A549 (cell line): ENCODE measurements around the gene PHKB. TPM values are rescaled to one million over a fixed set of nuclear protein-coding genes. Genes with fewer than 3 reads are reported as not detected.

Experiments
- ATAC-seq, 2 experiments: fragments of 200-7000 bp in 1 of 2; fragments of >200 bp in 1 of 2; cut with Nextera tagmentation in 1 of 2; cut with Tn5 transposase in 1 of 2; 3 replicates each; pipeline versions ENCODE4 v1.8.0 to v1.9.1; 2018 to 2020; ENCODE audit warnings: mild to moderate bottlenecking in 1 of 2, moderate library complexity in 1 of 2
- CTCF ChIA-PET: fragments of 300-600 bp; sonication (Branson Sonifier 250); formaldehyde crosslinking; extraction: SDS; loops from one replicate; lab custom pipeline; 2021; ENCODE audit warnings: antibody characterized with exemption, inconsistent platforms; lab: Yijun Ruan, JAX
- POLR2A ChIA-PET: fragments of 350-600 bp; formaldehyde crosslinking; extraction: SDS; loops from one replicate; lab custom pipeline; 2021; ENCODE audit warnings: antibody characterized with exemption, inconsistent platforms; lab: Yijun Ruan, JAX
- DNase-seq, 2 experiments: peaks; one replicate each; pipeline versions ENCODE4 v3.0.0 to v3.0.0-alpha.2; 2011 to 2016; ENCODE audit warnings: low read depth in 1 of 2, low spot score in 1 of 2
- FAIRE-seq: peaks from 2 replicates; lab custom pipeline; 2011; peaks lifted over from hg19 to GRCh38; lab: Jason Lieb, UNC
- H3K27ac ChIP-seq, 2 experiments: fragments of >200 bp; sonication (Bioruptor Twin); formaldehyde crosslinking; 3 replicates each; pipeline ENCODE4 v1.5.1; 2016 to 2017
- H3K4me1 ChIP-seq: fragments of >200 bp; sonication (Bioruptor Twin); formaldehyde crosslinking; 3 replicates; pipeline ENCODE4 v1.6.1; 2016
- H3K4me2 ChIP-seq: fragments of >200 bp; sonication (Bioruptor Twin); formaldehyde crosslinking; 3 replicates; pipeline ENCODE4 v1.6.1; 2016
- H3K4me3 ChIP-seq: fragments of >200 bp; sonication (Bioruptor Twin); formaldehyde crosslinking; 3 replicates; pipeline ENCODE4 v1.5.1; 2016
- H3K9me3 ChIP-seq: fragments of >200 bp; sonication (Bioruptor Twin); formaldehyde crosslinking; 3 replicates; pipeline ENCODE4 v1.6.1; 2016
- CBX8 ChIP-seq: fragments of 200-600 bp; sonication (generic); IDR thresholded peaks from 2 replicates; pipeline ENCODE4 v1.6.1; 2016
- CHD4 ChIP-seq: fragments of 200-600 bp; sonication (generic); IDR thresholded peaks from 2 replicates; pipeline ENCODE4 v1.6.1; 2016; ENCODE audit warnings: antibody characterized with exemption, mild to moderate bottlenecking, borderline replicate concordance
- EHMT2 ChIP-seq: fragments of 200-600 bp; sonication (generic); IDR thresholded peaks from 2 replicates; pipeline ENCODE4 v1.6.1; 2016; ENCODE audit warnings: antibody characterized with exemption, low read depth, mild to moderate bottlenecking, moderate library complexity
- ESRRA ChIP-seq: fragments of 150-350 bp; IDR thresholded peaks from 2 replicates; pipeline ENCODE4 v1.6.1; 2014; ENCODE audit warnings: mild to moderate bottlenecking, low read length, borderline replicate concordance
- FOSB ChIP-seq: fragments of 250-450 bp; sonication (Bioruptor Pico); IDR thresholded peaks from 2 replicates; pipeline ENCODE4 v1.5.0; 2020; ENCODE audit warnings: mild to moderate bottlenecking, moderate library complexity
- FOSL2 ChIP-seq, 2 experiments: fragments of 450-650 bp in 1 of 2; fragments of >200 bp in 1 of 2; sonication (Bioruptor Twin) in 1 of 2; formaldehyde crosslinking; IDR thresholded peaks; 2 replicates each; pipeline versions ENCODE4 v1.5.0 to v1.6.1; 2016 to 2020; ENCODE audit warnings: mild to moderate bottlenecking in 1 of 2, moderate library complexity in 1 of 2
- GATA3 ChIP-seq: IDR thresholded peaks from 2 replicates; pipeline ENCODE4 v1.6.1; 2012; ENCODE audit warnings: borderline replicate concordance
- HEYL ChIP-seq: fragments of 250-450 bp; sonication (Bioruptor Pico); IDR thresholded peaks from 2 replicates; pipeline ENCODE4 v1.8.0; 2021; ENCODE audit warnings: mild to moderate bottlenecking, moderate library complexity
- HOXB13 ChIP-seq: fragments of 250-450 bp; sonication (Bioruptor Pico); IDR thresholded peaks from 2 replicates; pipeline ENCODE4 v1.5.0; 2020; ENCODE audit warnings: low read depth, mild to moderate bottlenecking, moderate library complexity
- NR3C1 ChIP-seq: fragments of >200 bp; sonication (Bioruptor Twin); formaldehyde crosslinking; IDR thresholded peaks from 3 replicates; pipeline ENCODE4 v1.6.1; 2017
- POLR2AphosphoS2 ChIP-seq: conservative IDR thresholded peaks from 2 replicates; pipeline ENCODE4 v1.6.1; 2012; ENCODE audit warnings: low read length, improper control_type of control experiment, inconsistent platforms
- RARB ChIP-seq: fragments of 250-450 bp; sonication (Bioruptor Pico); IDR thresholded peaks from 2 replicates; pipeline ENCODE4 v1.8.0; 2021; ENCODE audit warnings: mild to moderate bottlenecking, moderate library complexity
- RNF2 ChIP-seq: fragments of 200-600 bp; sonication (generic); IDR thresholded peaks from 2 replicates; pipeline ENCODE4 v1.6.1; 2016; ENCODE audit warnings: low read depth, mild to moderate bottlenecking, antibody characterized with exemption, moderate library complexity, borderline replicate concordance
- TP53 ChIP-seq: fragments of 250-450 bp; sonication (Bioruptor Pico); IDR thresholded peaks from 2 replicates; pipeline ENCODE4 v1.5.0; 2021; ENCODE audit warnings: mild to moderate bottlenecking, moderate library complexity
- ZFP36 ChIP-seq: fragments of 450-650 bp; IDR thresholded peaks from 2 replicates; pipeline ENCODE4 v1.6.1; 2014; ENCODE audit warnings: borderline replicate concordance; ENCODE audit not compliant: partially characterized antibody
- ZNF302 ChIP-seq: fragments of 250-450 bp; sonication (Bioruptor Pico); IDR thresholded peaks from 2 replicates; pipeline ENCODE4 v1.9.0; 2021; ENCODE audit warnings: inconsistent platforms, mild to moderate bottlenecking, moderate library complexity
- ZSCAN20 ChIP-seq: fragments of 250-450 bp; sonication (Bioruptor Pico); IDR thresholded peaks from 2 replicates; pipeline ENCODE4 v1.8.0; 2022; ENCODE audit warnings: mild to moderate bottlenecking, moderate library complexity
- WGBS: methylation state at CpG from one replicate; pipeline ENCODE4 v1.1.6; 2017; ENCODE audit errors: missing lambda C conversion rate; 5-methylcytosine and 5-hydroxymethylcytosine counted together
- polyA plus RNA-seq, 4 experiments: library from polyadenylated mRNA; depleted of rRNA in 3 of 4; stranded (reverse); fragments of >200 nt; fragmentation: RNase III in 1 of 4; extraction: RNeasy Plus Mini Kit Qiagen cat#74134 plus additional on column Dnase treatment in 1 of 4; gene quantifications; 2 replicates in 3 of 4; 3 replicates in 1 of 4; pipeline ENCODE4 v1.2.3, GENCODE V29; 2011 to 2017
- TF ChIP-seq, protein P1 (sequence below): fragments of 250-450 bp; sonication (Bioruptor Pico); IDR thresholded peaks from 2 replicates; pipeline ENCODE4 v1.5.0; 2020; ENCODE audit warnings: low read depth, mild to moderate bottlenecking, moderate library complexity
- TF ChIP-seq, protein P2 (sequence below): fragments of >200 bp; sonication (Bioruptor Twin); formaldehyde crosslinking; IDR thresholded peaks from 2 replicates; pipeline ENCODE4 v1.6.1; 2016
- TF ChIP-seq, protein P3 (sequence below): fragments of 250-450 bp; sonication (Bioruptor Pico); IDR thresholded peaks from 2 replicates; pipeline ENCODE4 v1.5.0; 2021; ENCODE audit warnings: mild to moderate bottlenecking, moderate library complexity, borderline replicate concordance
- TF ChIP-seq, protein P4 (sequence below): fragments of >200 bp; sonication (Bioruptor Twin); formaldehyde crosslinking; IDR thresholded peaks from 3 replicates; pipeline ENCODE4 v1.5.1; 2016
- TF ChIP-seq, protein P5 (sequence below): fragments of 450-650 bp; IDR thresholded peaks from 2 replicates; pipeline ENCODE4 v1.6.1; 2014; ENCODE audit warnings: antibody characterized with exemption

Gene PHKB
- polyA plus RNA-seq, 2 of the 4 experiments (the other 2 are of a cell fraction) = 33.2 to 96.8 TPM

DNA sequence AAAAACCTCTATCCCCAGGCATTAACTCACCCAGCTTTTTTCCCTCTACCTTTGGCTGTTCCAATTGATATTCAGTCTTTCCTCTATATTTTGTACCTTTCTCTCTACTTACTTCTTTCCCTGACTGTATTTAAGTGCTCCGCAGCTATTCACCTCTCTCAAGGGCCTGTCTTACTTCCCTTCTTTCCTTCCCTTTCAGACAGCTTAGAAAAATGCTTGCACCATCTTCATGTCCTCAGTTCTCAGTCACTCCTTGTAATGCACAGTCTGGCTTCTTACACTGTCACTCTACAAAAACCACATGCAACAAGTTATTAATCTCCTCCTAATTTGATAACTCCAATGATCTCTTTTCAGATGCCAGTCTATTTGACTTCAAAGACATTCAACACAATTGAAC lies 163.4 kb downstream of the PHKB start:
- ATAC-seq (no peak), DNase-seq (no peak), FAIRE-seq (no peak)
- ChIA-PET POLR2A (no interaction called here), CTCF (no interaction called here)
- Histone ChIP-seq H3K4me3 (no peak overlapping the region), H3K4me2 (no peak overlapping the region), H3K4me1 (no peaks in the 10 kb centered on the region), H3K27ac (no peak overlapping the region), H3K9me3 (no peaks in the 10 kb centered on the region)
- 91% methylated on average over 1 of the region's 1 CpG for WGBS
- TF ChIP-seq, protein P1, sequence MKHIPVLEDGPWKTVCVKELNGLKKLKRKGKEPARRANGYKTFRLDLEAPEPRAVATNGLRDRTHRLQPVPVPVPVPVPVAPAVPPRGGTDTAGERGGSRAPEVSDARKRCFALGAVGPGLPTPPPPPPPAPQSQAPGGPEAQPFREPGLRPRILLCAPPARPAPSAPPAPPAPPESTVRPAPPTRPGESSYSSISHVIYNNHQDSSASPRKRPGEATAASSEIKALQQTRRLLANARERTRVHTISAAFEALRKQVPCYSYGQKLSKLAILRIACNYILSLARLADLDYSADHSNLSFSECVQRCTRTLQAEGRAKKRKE (CRISPR knock-in tag) = no peak
- TF ChIP-seq FOSB (CRISPR knock-in tag) = no peak
- no peak for TF ChIP-seq ESRRA
- no peak for TF ChIP-seq ZFP36
- no peak for TF ChIP-seq ZSCAN20 (CRISPR knock-in tag)
- no peak for TF ChIP-seq NR3C1
- no peak for TF ChIP-seq RNF2

DNA sequence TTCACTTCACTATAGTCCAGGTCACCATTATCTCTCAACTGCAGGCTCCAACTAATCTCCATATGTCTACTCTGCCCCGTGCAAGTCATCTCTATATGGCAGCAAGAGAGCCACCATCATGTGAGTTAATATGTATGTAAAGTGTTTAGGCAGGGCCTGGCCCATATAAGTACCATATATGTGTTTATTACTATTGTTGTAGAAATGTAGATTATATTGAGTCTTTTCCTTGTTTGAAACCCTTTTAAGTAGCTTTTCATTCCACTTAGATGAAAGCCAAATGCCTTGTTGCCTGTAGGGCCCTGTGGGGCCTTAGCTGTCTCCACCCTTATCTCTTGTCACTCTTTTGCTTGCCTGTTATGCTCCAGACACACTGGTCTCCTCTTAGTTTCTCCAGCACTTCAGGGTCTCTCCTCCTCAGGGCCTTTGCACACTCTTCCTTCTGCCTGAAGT lies 164.0 kb downstream of the PHKB start:
- H3K4me1 ChIP-seq = no peaks in the 10 kb centered on the region
- H3K4me2 ChIP-seq = no peak overlapping the region
- ChIA-PET CTCF (no interaction called here), POLR2A (no interaction called here)
- no peaks in the 10 kb centered on the region for H3K9me3 ChIP-seq
- no peak for ATAC-seq
- H3K4me3 ChIP-seq = no peak overlapping the region
- no peak for DNase-seq
- FAIRE-seq = no peak
- WGBS = 94% methylated on average over 1 of the region's 1 CpG
- H3K27ac ChIP-seq = no peak overlapping the region
- no peak for TF ChIP-seq CHD4
- TF ChIP-seq TP53 = no peak
- no peak for TF ChIP-seq HOXB13
- TF ChIP-seq, protein P2, sequence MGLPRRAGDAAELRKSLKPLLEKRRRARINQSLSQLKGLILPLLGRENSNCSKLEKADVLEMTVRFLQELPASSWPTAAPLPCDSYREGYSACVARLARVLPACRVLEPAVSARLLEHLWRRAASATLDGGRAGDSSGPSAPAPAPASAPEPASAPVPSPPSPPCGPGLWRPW = no peak
- TF ChIP-seq HEYL = no peak
- no peak for TF ChIP-seq RARB (CRISPR knock-in tag)

DNA sequence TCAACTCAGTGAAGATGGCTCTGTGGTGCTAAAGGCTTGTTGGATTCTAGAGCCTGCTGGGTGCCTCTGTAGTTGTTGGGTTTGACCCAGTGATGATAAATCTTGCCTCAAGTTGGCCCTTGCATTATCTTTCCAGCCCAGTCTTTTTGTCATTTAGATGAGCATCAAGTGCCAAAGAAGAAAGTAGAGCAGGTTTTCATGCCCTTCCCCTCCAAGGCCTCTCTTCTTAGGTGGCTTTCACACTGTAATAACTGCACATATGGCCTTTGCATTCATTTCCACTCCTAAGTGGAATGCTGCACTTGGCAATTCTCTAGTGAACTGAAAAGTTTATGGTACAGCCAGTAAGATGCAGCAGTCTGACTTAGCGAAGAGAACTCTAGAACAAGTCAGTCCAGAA lies 165.1 kb downstream of the PHKB start:
- POLR2A ChIA-PET = no interaction called here
- 94% methylated on average over 1 of the region's 1 CpG for WGBS
- no peak for FAIRE-seq

More for the DNA sequence above, 165.1 kb downstream of the PHKB start:
- no peak overlapping the region for H3K27ac ChIP-seq
- TF ChIP-seq, protein P3, sequence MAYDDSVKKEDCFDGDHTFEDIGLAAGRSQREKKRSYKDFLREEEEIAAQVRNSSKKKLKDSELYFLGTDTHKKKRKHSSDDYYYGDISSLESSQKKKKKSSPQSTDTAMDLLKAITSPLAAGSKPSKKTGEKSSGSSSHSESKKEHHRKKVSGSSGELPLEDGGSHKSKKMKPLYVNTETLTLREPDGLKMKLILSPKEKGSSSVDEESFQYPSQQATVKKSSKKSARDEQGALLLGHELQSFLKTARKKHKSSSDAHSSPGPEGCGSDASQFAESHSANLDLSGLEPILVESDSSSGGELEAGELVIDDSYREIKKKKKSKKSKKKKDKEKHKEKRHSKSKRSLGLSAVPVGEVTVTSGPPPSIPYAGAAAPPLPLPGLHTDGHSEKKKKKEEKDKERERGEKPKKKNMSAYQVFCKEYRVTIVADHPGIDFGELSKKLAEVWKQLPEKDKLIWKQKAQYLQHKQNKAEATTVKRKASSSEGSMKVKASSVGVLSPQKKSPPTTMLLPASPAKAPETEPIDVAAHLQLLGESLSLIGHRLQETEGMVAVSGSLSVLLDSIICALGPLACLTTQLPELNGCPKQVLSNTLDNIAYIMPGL (CRISPR knock-in tag) = no peak
- TF ChIP-seq ZNF302 (CRISPR knock-in tag) (no peak), ESRRA (no peak), CBX8 (no peak), POLR2AphosphoS2 (no peak), FOSL2 (IDR thresholded peaks at IDR 0.05) (no peak), FOSL2 (CRISPR knock-in tag; IDR thresholded peaks at IDR 0.05) (no peak), GATA3 (no peak), EHMT2 (no peak), FOSB (CRISPR knock-in tag) (no peak)
- TF ChIP-seq, protein P4, sequence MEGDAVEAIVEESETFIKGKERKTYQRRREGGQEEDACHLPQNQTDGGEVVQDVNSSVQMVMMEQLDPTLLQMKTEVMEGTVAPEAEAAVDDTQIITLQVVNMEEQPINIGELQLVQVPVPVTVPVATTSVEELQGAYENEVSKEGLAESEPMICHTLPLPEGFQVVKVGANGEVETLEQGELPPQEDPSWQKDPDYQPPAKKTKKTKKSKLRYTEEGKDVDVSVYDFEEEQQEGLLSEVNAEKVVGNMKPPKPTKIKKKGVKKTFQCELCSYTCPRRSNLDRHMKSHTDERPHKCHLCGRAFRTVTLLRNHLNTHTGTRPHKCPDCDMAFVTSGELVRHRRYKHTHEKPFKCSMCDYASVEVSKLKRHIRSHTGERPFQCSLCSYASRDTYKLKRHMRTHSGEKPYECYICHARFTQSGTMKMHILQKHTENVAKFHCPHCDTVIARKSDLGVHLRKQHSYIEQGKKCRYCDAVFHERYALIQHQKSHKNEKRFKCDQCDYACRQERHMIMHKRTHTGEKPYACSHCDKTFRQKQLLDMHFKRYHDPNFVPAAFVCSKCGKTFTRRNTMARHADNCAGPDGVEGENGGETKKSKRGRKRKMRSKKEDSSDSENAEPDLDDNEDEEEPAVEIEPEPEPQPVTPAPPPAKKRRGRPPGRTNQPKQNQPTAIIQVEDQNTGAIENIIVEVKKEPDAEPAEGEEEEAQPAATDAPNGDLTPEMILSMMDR = no peak
- TF ChIP-seq, protein P5, sequence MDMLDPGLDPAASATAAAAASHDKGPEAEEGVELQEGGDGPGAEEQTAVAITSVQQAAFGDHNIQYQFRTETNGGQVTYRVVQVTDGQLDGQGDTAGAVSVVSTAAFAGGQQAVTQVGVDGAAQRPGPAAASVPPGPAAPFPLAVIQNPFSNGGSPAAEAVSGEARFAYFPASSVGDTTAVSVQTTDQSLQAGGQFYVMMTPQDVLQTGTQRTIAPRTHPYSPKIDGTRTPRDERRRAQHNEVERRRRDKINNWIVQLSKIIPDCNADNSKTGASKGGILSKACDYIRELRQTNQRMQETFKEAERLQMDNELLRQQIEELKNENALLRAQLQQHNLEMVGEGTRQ = no peak
- H3K4me1 ChIP-seq = no peaks in the 10 kb centered on the region
- H3K9me3 ChIP-seq = no peaks in the 10 kb centered on the region
- no peak for ATAC-seq
- no peak overlapping the region for H3K4me3 ChIP-seq
- CTCF ChIA-PET = no interaction called here
- DNase-seq = no peak
- no peak overlapping the region for H3K4me2 ChIP-seq
